Esophagus muscularis mucosa (tissue), 3 donors: Measurements from ENCODE around the gene RGSL1.
"Not testable (repeated sequence)": the region's sequence is repeated elsewhere in the genome, so short reads cannot be mapped to it uniquely, and the experiment has no call there.

Source experiments
- POLR2A ChIP-seq: fragments of 450-650 bp; IDR thresholded peaks from one replicate; pipeline ENCODE4 v1.6.1; 2017; ENCODE audit warnings: antibody characterized with exemption, moderate library complexity, mild to moderate bottlenecking, low read depth
- TF ChIP-seq, protein P1 (sequence below), 3 experiments: fragments of 200-600 bp in 2 of 3; fragments of 450-650 bp in 1 of 3; sonication (generic) in 2 of 3; IDR thresholded peaks; one replicate each; pipeline ENCODE4 v1.5.1; 2017 to 2019; ENCODE audit warnings: antibody characterized with exemption in 3 of 3, mild to moderate bottlenecking in 2 of 3, moderate library complexity in 1 of 3

DNA sequence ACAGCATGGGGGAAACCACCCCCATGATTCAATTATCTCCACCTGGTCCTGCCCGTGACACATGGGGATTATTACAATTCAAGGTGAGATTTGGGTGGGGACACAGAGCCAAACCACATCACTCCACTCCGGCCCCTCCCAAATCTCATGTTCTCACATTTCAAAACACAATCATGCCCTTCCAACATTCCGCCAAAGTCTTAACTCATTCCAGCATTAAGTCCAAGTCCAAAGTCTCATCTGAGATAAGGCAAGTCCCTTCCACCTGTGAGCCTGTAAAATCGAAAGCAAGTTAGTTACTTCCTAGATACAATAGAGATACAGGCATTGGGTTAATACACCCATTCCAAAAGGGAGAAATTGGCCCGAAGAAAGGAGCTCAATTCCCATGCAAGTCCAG is 78.3 kb downstream of the RGSL1 start:
- TF ChIP-seq, protein P1, sequence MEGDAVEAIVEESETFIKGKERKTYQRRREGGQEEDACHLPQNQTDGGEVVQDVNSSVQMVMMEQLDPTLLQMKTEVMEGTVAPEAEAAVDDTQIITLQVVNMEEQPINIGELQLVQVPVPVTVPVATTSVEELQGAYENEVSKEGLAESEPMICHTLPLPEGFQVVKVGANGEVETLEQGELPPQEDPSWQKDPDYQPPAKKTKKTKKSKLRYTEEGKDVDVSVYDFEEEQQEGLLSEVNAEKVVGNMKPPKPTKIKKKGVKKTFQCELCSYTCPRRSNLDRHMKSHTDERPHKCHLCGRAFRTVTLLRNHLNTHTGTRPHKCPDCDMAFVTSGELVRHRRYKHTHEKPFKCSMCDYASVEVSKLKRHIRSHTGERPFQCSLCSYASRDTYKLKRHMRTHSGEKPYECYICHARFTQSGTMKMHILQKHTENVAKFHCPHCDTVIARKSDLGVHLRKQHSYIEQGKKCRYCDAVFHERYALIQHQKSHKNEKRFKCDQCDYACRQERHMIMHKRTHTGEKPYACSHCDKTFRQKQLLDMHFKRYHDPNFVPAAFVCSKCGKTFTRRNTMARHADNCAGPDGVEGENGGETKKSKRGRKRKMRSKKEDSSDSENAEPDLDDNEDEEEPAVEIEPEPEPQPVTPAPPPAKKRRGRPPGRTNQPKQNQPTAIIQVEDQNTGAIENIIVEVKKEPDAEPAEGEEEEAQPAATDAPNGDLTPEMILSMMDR (IDR thresholded peaks at IDR 0.05) = not testable (repeated sequence)
- not testable (repeated sequence) for TF ChIP-seq POLR2A
